Natural killer cell treated with Interleukin-12 subunit alpha and Interleukin-12 subunit beta and Interleukin-15 and Interleukin-18, amount 100 ng/mL, for 72 hours (primary cell): ENCODE measurements around the gene PTMA. TPM values are rescaled to one million over a fixed set of nuclear protein-coding genes. Genes with fewer than 3 reads are reported as not detected.
"Not testable (repeated sequence)": the region's sequence is repeated elsewhere in the genome, so short reads cannot be mapped to it uniquely, and the experiment has no call there.

ENCODE experiments used
- ATAC-seq, 2 donors: fragments of 150-1000 bp; cut with Tn5 transposase in 1 of 2; sonication (Bioruptor Pico), chemical (Tn5 transposase) in 1 of 2; 2 replicates each; pipeline ENCODE4 v1.10.0; 2021
- DNase-seq: peaks from one replicate; pipeline ENCODE4 v3.0.0; 2022; ENCODE audit warnings: low spot score
- H3K27ac Mint-ChIP-seq, 2 donors: 1 replicate in 1 of 2; 2 replicates in 1 of 2; pipeline ENCODE4 v1.8.0; 2022; ENCODE audit warnings: mixed read lengths in 2 of 2, mild to moderate bottlenecking in 1 of 2, moderate library complexity in 1 of 2
- H3K27me3 Mint-ChIP-seq, 2 donors: 1 replicate in 1 of 2; 2 replicates in 1 of 2; pipeline ENCODE4 v1.8.0; 2022; ENCODE audit warnings: mixed read lengths in 2 of 2
- H3K36me3 Mint-ChIP-seq: one replicate; pipeline ENCODE4 v1.8.0; 2022; ENCODE audit warnings: mixed read lengths
- H3K4me1 Mint-ChIP-seq, 2 donors: 1 replicate in 1 of 2; 2 replicates in 1 of 2; pipeline ENCODE4 v1.8.0; 2022; ENCODE audit warnings: low read depth in 2 of 2, mixed read lengths in 2 of 2, mild to moderate bottlenecking in 1 of 2
- H3K4me3 Mint-ChIP-seq: one replicate; pipeline ENCODE4 v1.8.0; 2022; ENCODE audit warnings: mixed read lengths
- H3K9me3 Mint-ChIP-seq: 2 replicates; pipeline ENCODE4 v1.8.0; 2022; ENCODE audit warnings: mixed read lengths
- total RNA-seq, 2 donors: library from RNA; stranded (reverse); gene quantifications; one replicate each; pipeline ENCODE4 v1.2.3, GENCODE V29; 2022

The PTMA gene
- total RNA-seq, 2 donors from 2014 or later = 1,013 to 1,764 TPM

- peak overlapping the region; percentile 96 for H3K4me3 Mint-ChIP-seq
- peak; percentile 72 for DNase-seq
- H3K36me3 Mint-ChIP-seq = peaks cover 17% of the 10 kb centered on the region
- H3K27me3 Mint-ChIP-seq, H3K9me3 Mint-ChIP-seq, ATAC-seq: not testable (repeated sequence)
- peaks cover 42 to 52% of the 10 kb centered on the region in 2 donors for H3K4me1 Mint-ChIP-seq
- H3K27ac Mint-ChIP-seq = peak overlapping the region; percentile 95 to 99
These were observed 4.2 kb downstream of the PTMA start for GRCh38 chr2:231712451-231713021.

GRCh38 chr2:231713406-231713729, 5.0 kb downstream of the PTMA start:
- not testable (repeated sequence) for H3K9me3 Mint-ChIP-seq, DNase-seq, H3K27me3 Mint-ChIP-seq, ATAC-seq
- H3K4me1 Mint-ChIP-seq = peaks cover 40 to 51% of the 10 kb centered on the region in 2 donors
- H3K27ac Mint-ChIP-seq = peak overlapping the region; percentile 83 to 95
- H3K4me3 Mint-ChIP-seq = peak overlapping the region; percentile 44
- H3K36me3 Mint-ChIP-seq = peaks cover 17% of the 10 kb centered on the region

GRCh38 chr2:231713730-231714638, 5.7 kb downstream of the PTMA start:
- no peaks in the 10 kb centered on the region for H3K27me3 Mint-ChIP-seq
- peak overlapping the region; percentile 44 for H3K4me3 Mint-ChIP-seq
- no peaks in the 10 kb centered on the region for H3K9me3 Mint-ChIP-seq
- ATAC-seq = peak; percentile 34 to 39
- H3K36me3 Mint-ChIP-seq = peaks cover 17% of the 10 kb centered on the region
- peaks cover 37 to 48% of the 10 kb centered on the region in 2 donors for H3K4me1 Mint-ChIP-seq
- DNase-seq = peak; percentile 80
- peak overlapping the region; percentile 83 to 95 for H3K27ac Mint-ChIP-seq

- Mint-ChIP-seq H3K27ac (peak overlapping the region; percentile 31 to 95), H3K4me1 (peaks cover 37 to 42% of the 10 kb centered on the region in 2 donors), H3K27me3 (no peaks in the 10 kb centered on the region), H3K36me3 (peaks cover 17% of the 10 kb centered on the region), H3K4me3 (no peak overlapping the region), H3K9me3 (no peaks in the 10 kb centered on the region)
- peak; percentile 78 for DNase-seq
- peak; percentile 17 to 26 for ATAC-seq
These were observed 6.5 kb downstream of the PTMA start for GRCh38 chr2:231714639-231715498.

GRCh38 chr2:231715499-231715837, 7.1 kb downstream of the PTMA start:
- Mint-ChIP-seq H3K27me3 (no peaks in the 10 kb centered on the region), H3K27ac (peak overlapping the region; percentile 31 to 43), H3K9me3 (no peaks in the 10 kb centered on the region), H3K4me1 (peaks cover 37 to 40% of the 10 kb centered on the region in 2 donors), H3K36me3 (peaks cover 17% of the 10 kb centered on the region), H3K4me3 (no peak overlapping the region)
- no peak for DNase-seq
- ATAC-seq = no peak

GRCh38 chr2:231715988-231716616, 7.8 kb downstream of the PTMA start:
- ATAC-seq (no peak), DNase-seq (no peak)
- peak overlapping the region; percentile 11 for H3K4me3 Mint-ChIP-seq
- peaks cover 36% of the 10 kb centered on the region in 2 donors for H3K4me1 Mint-ChIP-seq
- H3K9me3 Mint-ChIP-seq = no peaks in the 10 kb centered on the region
- peak overlapping the region; percentile 31 to 43 for H3K27ac Mint-ChIP-seq
- peaks cover 15% of the 10 kb centered on the region for H3K36me3 Mint-ChIP-seq
- H3K27me3 Mint-ChIP-seq = no peaks in the 10 kb centered on the region

GRCh38 chr2:231716666-231717280, 8.4 kb downstream of the PTMA start:
- H3K27ac Mint-ChIP-seq = no peak overlapping the region
- no peak overlapping the region for H3K4me3 Mint-ChIP-seq
- H3K27me3 Mint-ChIP-seq = no peaks in the 10 kb centered on the region
- no peak for ATAC-seq
- DNase-seq = no peak
- no peaks in the 10 kb centered on the region for H3K9me3 Mint-ChIP-seq
- peaks cover 8% of the 10 kb centered on the region for H3K36me3 Mint-ChIP-seq
- H3K4me1 Mint-ChIP-seq = peaks cover 30% of the 10 kb centered on the region in 2 donors

GRCh38 chr2:231717281-231718171, 9.2 kb downstream of the PTMA start:
- no peaks in the 10 kb centered on the region for H3K27me3 Mint-ChIP-seq
- peaks cover under 1% of the 10 kb centered on the region for H3K36me3 Mint-ChIP-seq
- DNase-seq (no peak), ATAC-seq (peak in 1 of 2 donors; percentile 54)
- no peaks in the 10 kb centered on the region for H3K9me3 Mint-ChIP-seq
- H3K27ac Mint-ChIP-seq = no peak overlapping the region
- peaks cover 22 to 23% of the 10 kb centered on the region in 2 donors for H3K4me1 Mint-ChIP-seq
- H3K4me3 Mint-ChIP-seq = no peak overlapping the region

GRCh38 chr2:231718799-231719198, 10.5 kb downstream of the PTMA start:
- ATAC-seq = no peak
- H3K27me3 Mint-ChIP-seq = no peaks in the 10 kb centered on the region
- H3K9me3 Mint-ChIP-seq = no peaks in the 10 kb centered on the region
- H3K4me3 Mint-ChIP-seq = no peak overlapping the region
- H3K27ac Mint-ChIP-seq = no peak overlapping the region
- H3K4me1 Mint-ChIP-seq = peaks cover 15 to 17% of the 10 kb centered on the region in 2 donors
- no peak for DNase-seq
- H3K36me3 Mint-ChIP-seq = no peaks in the 10 kb centered on the region

GRCh38 chr2:231720292-231720986, 12.1 kb downstream of the PTMA start:
- ATAC-seq (peak in 1 of 2 donors; percentile 7), DNase-seq (no peak)
- no peak overlapping the region for H3K4me3 Mint-ChIP-seq
- H3K36me3 Mint-ChIP-seq = no peaks in the 10 kb centered on the region
- H3K4me1 Mint-ChIP-seq = peaks cover 8 to 10% of the 10 kb centered on the region in 2 donors
- H3K27ac Mint-ChIP-seq = no peak overlapping the region
- no peaks in the 10 kb centered on the region for H3K27me3 Mint-ChIP-seq
- no peaks in the 10 kb centered on the region for H3K9me3 Mint-ChIP-seq

- peak in 1 of 2 donors; percentile 52 for ATAC-seq
These were observed 13.0 kb downstream of the PTMA start for GRCh38 chr2:231720987-231721966.

More at GRCh38 chr2:231720987-231721966, 13.0 kb downstream of the PTMA start:
- no peaks in the 10 kb centered on the region for H3K27me3 Mint-ChIP-seq
- no peaks in the 10 kb centered on the region for H3K9me3 Mint-ChIP-seq
- no peak for DNase-seq
- H3K27ac Mint-ChIP-seq = no peak overlapping the region
- H3K36me3 Mint-ChIP-seq = no peaks in the 10 kb centered on the region
- peaks cover 2 to 4% of the 10 kb centered on the region in 2 donors for H3K4me1 Mint-ChIP-seq
- H3K4me3 Mint-ChIP-seq = no peak overlapping the region
